AG09319 (cell line): ENCODE results near the gene PIK3R5.

Source experiments
- DNase-seq: peaks from one replicate; pipeline ENCODE4 v3.0.0-alpha.2; 2010; ENCODE audit warnings: low read depth; ENCODE audit errors: extremely low read depth
- CTCF ChIP-seq: IDR thresholded peaks from 2 replicates; pipeline ENCODE4 v1.5.1; 2011; ENCODE audit warnings: low read depth, mild to moderate bottlenecking, inconsistent platforms, low read length, moderate library complexity

The PIK3R5 gene

DNA sequence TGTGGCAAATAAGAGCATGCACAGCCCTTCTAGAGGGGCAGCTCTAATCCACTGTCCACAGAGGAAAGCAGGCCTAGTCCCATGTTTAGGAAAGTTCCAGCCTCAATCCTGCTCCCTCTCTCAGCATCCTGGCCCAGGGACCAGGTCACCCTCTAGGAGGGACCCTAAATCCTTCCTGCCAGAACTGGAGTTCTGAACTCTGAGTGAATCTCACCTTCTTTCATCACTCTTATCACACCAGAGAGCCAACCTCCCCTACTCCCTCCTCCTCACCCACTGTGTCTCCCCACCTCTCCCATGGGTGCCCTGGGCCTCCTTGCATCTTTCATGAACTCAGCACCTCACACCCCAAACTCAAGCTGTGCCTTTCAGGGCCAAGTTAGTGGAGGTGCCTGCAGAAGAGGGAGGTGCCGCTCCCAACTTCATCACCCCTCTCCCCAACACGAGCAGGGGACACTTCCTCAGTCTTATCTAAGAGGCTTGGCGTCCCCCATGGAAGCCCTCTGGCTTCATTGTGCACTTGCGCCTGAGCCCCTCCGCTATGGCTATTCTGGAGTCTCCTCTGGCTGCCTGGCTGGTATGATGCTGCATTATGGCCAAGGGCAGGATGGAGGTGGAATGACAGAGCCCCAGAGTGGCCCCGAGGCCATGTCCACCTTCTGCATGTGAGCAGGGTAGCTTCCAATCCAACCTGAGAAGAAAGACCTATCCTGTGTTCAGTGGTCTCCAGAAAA, 129.7 kb downstream of the PIK3R5 start:
- no peak for DNase-seq
- no peak for TF ChIP-seq CTCF

- no peak for TF ChIP-seq CTCF
Measured at GRCh38 chr17:8835106-8835505, 130.4 kb downstream of the PIK3R5 start.

DNA sequence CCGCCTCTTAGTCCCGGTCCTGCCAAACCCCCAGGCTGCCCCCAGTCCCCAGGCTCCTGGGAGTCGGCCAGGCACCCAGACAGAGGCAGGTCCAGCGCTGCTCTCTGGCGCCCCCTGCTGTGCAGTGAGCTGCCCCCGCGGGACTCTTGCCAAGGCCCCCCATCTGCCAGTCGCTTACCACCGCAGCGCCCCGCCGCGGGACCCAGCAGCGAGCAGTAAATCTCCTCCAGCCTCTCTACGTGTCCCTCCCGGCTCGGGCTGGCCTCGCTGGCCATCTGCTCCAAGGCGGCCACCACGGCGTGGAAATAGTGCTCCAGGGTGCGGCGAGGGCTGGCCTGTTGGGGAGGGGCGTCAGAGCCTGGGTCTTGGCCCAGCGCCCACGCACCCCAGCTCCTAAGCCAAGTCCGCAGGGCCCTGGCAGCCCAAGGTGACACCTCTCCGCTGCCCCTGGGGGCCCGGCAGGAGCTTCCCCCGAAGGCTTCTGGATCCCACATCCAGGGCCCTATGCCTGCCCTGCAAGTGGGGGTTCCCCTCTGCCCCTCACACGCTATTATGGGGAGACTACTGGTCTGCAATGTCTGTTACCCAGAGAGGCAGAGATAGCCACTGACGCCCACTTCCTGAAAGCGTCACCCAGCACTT, 132.7 kb downstream of the PIK3R5 start:
- peak; percentile 30 for TF ChIP-seq CTCF
- no peak for DNase-seq

More at GRCh38 chr17:8835106-8835505, 130.4 kb downstream of the PIK3R5 start:
- DNase-seq = no peak

GRCh38 chr17:8831234-8831849, 134.2 kb downstream of the PIK3R5 start:
- DNase-seq = no peak
- no peak for TF ChIP-seq CTCF

DNA sequence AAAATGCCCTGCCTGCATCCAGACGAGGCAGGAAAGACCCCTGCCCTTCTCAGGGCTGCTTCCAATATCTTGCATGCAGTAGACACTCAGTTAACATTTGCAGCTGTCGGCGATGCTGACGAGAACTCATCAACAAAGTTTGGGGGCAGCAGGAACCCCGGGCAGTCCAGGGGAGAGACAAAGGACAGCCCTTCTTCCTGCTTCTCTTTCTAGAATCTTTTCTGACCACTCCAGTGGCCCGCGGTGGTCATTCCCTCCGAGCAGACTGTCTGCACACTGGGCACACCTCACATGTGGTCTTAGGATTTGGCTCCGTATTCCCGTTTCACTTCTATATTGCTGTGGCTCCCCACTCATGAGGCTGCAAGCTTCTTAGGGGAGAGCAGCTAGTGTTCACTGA, 135.4 kb downstream of the PIK3R5 start:
- TF ChIP-seq CTCF = no peak
- no peak for DNase-seq

DNA sequence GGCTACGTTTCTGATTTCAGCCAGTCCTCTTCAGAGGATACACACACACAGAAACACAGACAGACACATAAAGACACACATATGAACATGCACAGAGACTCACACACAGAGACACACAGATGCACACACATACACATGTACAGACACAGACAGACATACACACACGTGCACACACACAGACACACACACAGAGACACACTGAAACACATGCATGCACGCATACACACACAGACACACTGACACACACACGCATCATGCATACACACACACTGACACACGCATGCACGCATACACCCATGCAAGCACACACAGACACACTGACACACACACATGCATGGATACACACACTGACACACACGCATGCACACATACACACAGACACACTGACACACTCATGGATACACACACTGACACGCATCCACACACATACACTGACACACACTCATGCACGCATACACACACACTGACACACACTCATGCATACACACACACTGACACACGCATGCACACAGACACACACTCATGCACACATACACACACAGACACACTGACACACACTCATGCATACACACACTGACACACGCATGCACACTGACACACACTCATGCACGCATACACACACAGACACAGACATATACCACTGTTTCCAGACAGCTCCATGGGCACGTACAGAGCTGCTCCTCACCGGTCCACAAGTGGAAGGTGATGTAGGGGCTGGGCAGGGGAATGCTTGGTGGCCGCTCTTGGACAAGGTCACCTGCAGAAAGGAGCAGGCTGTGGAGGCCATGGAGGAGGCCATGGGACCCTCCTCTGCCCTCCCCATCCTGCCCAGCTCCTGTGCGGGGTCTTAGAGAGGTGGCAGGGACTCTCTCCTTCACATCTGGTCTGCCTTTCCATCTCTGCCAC, 136.2 kb downstream of the PIK3R5 start:
- no peak for DNase-seq
- TF ChIP-seq CTCF = no peak
